Erythroblast (primary cell): ENCODE measurements around the gene ANKRD29.

Experiments used
- GATA1 ChIP-seq: IDR thresholded peaks from 2 replicates; pipeline ENCODE4 v1.6.1; 2011; ENCODE audit warnings: low read depth, mild to moderate bottlenecking, control low read depth, low read length, moderate library complexity
- POLR2A ChIP-seq: IDR thresholded peaks from 2 replicates; pipeline ENCODE4 v1.6.1; 2011; ENCODE audit warnings: mild to moderate bottlenecking, low read length

DNA sequence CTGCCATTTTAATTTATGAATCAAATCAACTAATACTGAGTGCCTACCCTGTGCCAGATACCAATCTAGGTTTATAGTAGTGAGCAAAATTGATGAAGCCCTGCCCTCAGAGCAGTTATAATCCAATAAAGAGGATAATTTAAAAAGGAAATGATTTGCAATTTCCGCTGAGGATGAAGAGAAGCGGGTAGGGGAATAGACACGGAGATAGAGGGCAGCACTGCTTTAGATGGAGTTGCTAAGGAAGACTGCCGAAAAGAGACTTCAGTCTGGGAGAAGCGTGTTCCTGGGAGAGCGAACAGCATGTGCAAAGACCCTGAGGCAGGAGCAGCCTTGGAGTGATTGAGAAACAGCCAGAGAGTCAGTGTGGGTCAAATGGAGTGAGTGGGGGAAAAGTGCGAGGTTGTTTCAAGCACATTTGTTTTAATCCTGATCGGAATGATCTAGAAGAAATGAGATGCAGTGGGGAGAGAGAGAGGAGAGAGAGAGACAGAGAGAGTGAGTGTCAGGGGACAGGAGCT is 38.9 kb upstream of the ANKRD29 start:
- TF ChIP-seq POLR2A (no peak), GATA1 (no peak)
